GM12878 (cell line): Measurements from ENCODE around the gene TPD52L2. TPM values are rescaled to one million over a fixed set of nuclear protein-coding genes. Genes with fewer than 3 reads are reported as not detected.

ENCODE experiments used
- ATAC-seq: fragments of 200-7000 bp; cut with Tn5 transposase; 3 replicates; pipeline ENCODE4 v1.9.1; 2020; ENCODE audit warnings: mild to moderate bottlenecking, moderate library complexity
- BruUV-seq: library from RNA; stranded (reverse); fragments of 400-500 nt; replicated peaks from 2 replicates; lab custom pipeline; 2021; lab: Mats Ljungman, UMichigan
- CTCF ChIA-PET: fragments of 300-600 bp; sonication (Branson Sonifier 250); formaldehyde crosslinking; extraction: SDS; loops from one replicate; lab custom pipeline; 2021; ENCODE audit warnings: inconsistent platforms; lab: Yijun Ruan, JAX
- POLR2A ChIA-PET: fragments of 350-600 bp; formaldehyde crosslinking; extraction: SDS; loops from one replicate; lab custom pipeline; 2021; ENCODE audit warnings: inconsistent platforms; lab: Charles Lee
- RAD21 ChIA-PET: fragments of 300-600 bp; sonication (Branson Sonifier 250); formaldehyde crosslinking; loops from one replicate; lab custom pipeline; 2023; ENCODE audit warnings: antibody characterized with exemption; ENCODE audit not compliant: unreplicated experiment; lab: Charles Lee
- SMC1A ChIA-PET: fragments of 300-600 bp; sonication (Branson Sonifier 250); formaldehyde crosslinking; loops from one replicate; lab custom pipeline; 2023; ENCODE audit not compliant: unreplicated experiment, uncharacterized antibody; lab: Charles Lee
- DNase-seq: peaks from one replicate; pipeline ENCODE4 v3.0.0-alpha.2; 2011; ENCODE audit warnings: low read depth, low spot score
- FAIRE-seq: peaks from 3 replicates; lab custom pipeline; 2011; peaks lifted over from hg19 to GRCh38; lab: Jason Lieb, UNC
- H2AFZ ChIP-seq: 2 replicates; pipeline ENCODE4 v1.6.0; 2011; ENCODE audit warnings: low read depth, low read length, control low read depth; ENCODE audit not compliant: control insufficient read depth
- H3K27ac ChIP-seq: 2 replicates; pipeline ENCODE4 v1.5.1; 2011; ENCODE audit warnings: control low read depth; ENCODE audit not compliant: control insufficient read depth, insufficient read depth
- H3K27me3 ChIP-seq, 2 experiments: replicated peaks in 1 of 2; 2 replicates each; pipeline versions ENCODE4 v1.6.0 to v1.6.1; 2011; ENCODE audit warnings: low read length in 1 of 2; ENCODE audit not compliant: control insufficient read depth in 2 of 2, insufficient read depth in 2 of 2
- H3K36me3 ChIP-seq, 2 experiments: 2 replicates each; pipeline ENCODE4 v1.5.1; 2011; ENCODE audit warnings: low read length in 1 of 2; ENCODE audit not compliant: control insufficient read depth in 2 of 2, insufficient read depth in 2 of 2
- H3K4me1 ChIP-seq: 2 replicates; pipeline ENCODE4 v1.6.1; 2011; ENCODE audit warnings: mild to moderate bottlenecking, low read length, moderate library complexity, mixed read lengths; ENCODE audit not compliant: control insufficient read depth, insufficient read depth
- H3K4me2 ChIP-seq: 2 replicates; pipeline ENCODE4 v1.6.0; 2011; ENCODE audit warnings: control low read depth; ENCODE audit not compliant: control insufficient read depth, insufficient read depth
- H3K4me3 ChIP-seq: fragments of 200-600 bp; sonication (generic); 2 replicates; pipeline ENCODE4 v1.5.1; 2016
- H3K79me2 ChIP-seq: 2 replicates; pipeline ENCODE4 v1.6.0; 2011; ENCODE audit warnings: low read length; ENCODE audit not compliant: control insufficient read depth, insufficient read depth
- H3K9ac ChIP-seq: 2 replicates; pipeline ENCODE4 v1.8.0; 2011; ENCODE audit warnings: low read length, control low read depth, mixed read lengths; ENCODE audit not compliant: control insufficient read depth, insufficient read depth
- H3K9me3 ChIP-seq: replicated peaks from 3 replicates; pipeline ENCODE4 v1.5.1; 2011; ENCODE audit warnings: mild to moderate bottlenecking, low read length; ENCODE audit not compliant: control insufficient read depth, insufficient read depth
- H4K20me1 ChIP-seq: 2 replicates; pipeline ENCODE4 v1.6.0; 2011; ENCODE audit not compliant: control insufficient read depth, insufficient read depth
- EED ChIP-seq: sonication (generic); IDR thresholded peaks from 2 replicates; pipeline ENCODE4 v1.6.1; 2016; ENCODE audit warnings: antibody characterized with exemption, low read depth
- EP300 ChIP-seq, 2 experiments: fragments of 150-350 bp in 1 of 2; IDR thresholded peaks; 2 replicates each; pipeline ENCODE4 v1.6.1; 2011 to 2012; ENCODE audit warnings: low read depth in 2 of 2, low read length in 2 of 2, borderline replicate concordance in 1 of 2, improper control_type of control experiment in 1 of 2, inconsistent platforms in 1 of 2; ENCODE audit not compliant: control insufficient read depth in 1 of 2
- GATAD2B ChIP-seq: fragments of 450-650 bp; conservative IDR thresholded peaks from 2 replicates; pipeline ENCODE4 v1.6.1; 2017; ENCODE audit warnings: low read depth, mild to moderate bottlenecking, moderate library complexity
- HDGF ChIP-seq: fragments of 450-650 bp; IDR thresholded peaks from 2 replicates; pipeline ENCODE4 v1.6.1; 2016; ENCODE audit warnings: antibody characterized with exemption
- IKZF1 ChIP-seq: fragments of 450-650 bp; conservative IDR thresholded peaks from 2 replicates; pipeline ENCODE4 v1.6.1; 2017; ENCODE audit warnings: antibody characterized with exemption, mild to moderate bottlenecking
- IKZF2 ChIP-seq, 2 experiments: fragments of 450-650 bp; IDR thresholded peaks; 2 replicates each; pipeline ENCODE4 v1.6.1; 2017; ENCODE audit warnings: mild to moderate bottlenecking in 2 of 2, moderate library complexity in 2 of 2
- LARP7 ChIP-seq: fragments of 450-650 bp; IDR thresholded peaks from 2 replicates; pipeline ENCODE4 v1.6.1; 2017; ENCODE audit warnings: mild to moderate bottlenecking
- MXI1 ChIP-seq: fragments of 150-350 bp; IDR thresholded peaks from 2 replicates; pipeline ENCODE4 v1.6.1; 2011; ENCODE audit warnings: low read depth, mild to moderate bottlenecking, inconsistent platforms, low read length, improper control_type of control experiment
- NRF1 ChIP-seq: conservative IDR thresholded peaks from 2 replicates; pipeline ENCODE4 v1.6.1; 2011; ENCODE audit warnings: mild to moderate bottlenecking, low read depth, low read length, improper control_type of control experiment
- RB1 ChIP-seq: fragments of 450-650 bp; formaldehyde crosslinking; IDR thresholded peaks from 2 replicates; pipeline ENCODE4 v1.6.1; 2017; ENCODE audit warnings: mild to moderate bottlenecking, borderline replicate concordance
- RELA ChIP-seq: fragments of 450-650 bp; IDR thresholded peaks from 2 replicates; pipeline ENCODE4 v1.8.0; 2014; ENCODE audit warnings: borderline replicate concordance; ENCODE audit not compliant: partially characterized antibody
- SIX5 ChIP-seq: IDR thresholded peaks from 2 replicates; pipeline ENCODE4 v1.6.1; 2011; ENCODE audit warnings: mild to moderate bottlenecking, low read depth, low read length, moderate library complexity; ENCODE audit not compliant: severe bottlenecking
- SMAD1 ChIP-seq: fragments of 450-650 bp; IDR thresholded peaks from 2 replicates; pipeline ENCODE4 v1.6.1; 2018; ENCODE audit warnings: mild to moderate bottlenecking, low read depth; ENCODE audit not compliant: partially characterized antibody
- SPI1 ChIP-seq: IDR thresholded peaks from 2 replicates; pipeline ENCODE4 v1.6.1; 2011; ENCODE audit warnings: low read depth, mild to moderate bottlenecking, low read length, moderate library complexity, borderline replicate concordance; ENCODE audit not compliant: insufficient read depth
- SREBF1 ChIP-seq: IDR thresholded peaks from 2 replicates; pipeline ENCODE4 v1.6.1; 2012; ENCODE audit warnings: mild to moderate bottlenecking, low read length
- TAF1 ChIP-seq: IDR thresholded peaks from 2 replicates; pipeline ENCODE4 v1.6.1; 2011; ENCODE audit warnings: mild to moderate bottlenecking, low read depth, low read length, borderline replicate concordance
- ZBED1 ChIP-seq: IDR thresholded peaks from 2 replicates; pipeline ENCODE4 v1.6.1; 2016; ENCODE audit warnings: borderline replicate concordance
- WGBS: methylation state at CpG from one replicate; pipeline ENCODE4 v1.1.6; 2016; ENCODE audit warnings: low lambda C conversion rate; ENCODE audit not compliant: insufficient replicate concordance, insufficient coverage; ENCODE audit errors: missing lambda C conversion rate; 5-methylcytosine and 5-hydroxymethylcytosine counted together
- in situ Hi-C: fragments of 300-500 bp; cut with MboI; formaldehyde crosslinking; loops from 9 replicates; pipeline ENCODE4 v1.14.3; 2018; ENCODE audit warnings: mixed read lengths
- intact Hi-C: fragments of 100-400 bp; cut with micrococcal nuclease; formaldehyde crosslinking; loops from one replicate; pipeline ENCODE4 v1.14.2; 2022; ENCODE audit not compliant: unreplicated experiment
- polyA plus RNA-seq, 11 experiments: library from polyadenylated mRNA; depleted of rRNA in 4 of 11; unstranded in 6 of 11; stranded (reverse) in 5 of 11; fragments of >200 nt; fragmentation: Nextera tagmentation in 4 of 11; fragmentation: Illumina TruSeq in 1 of 11; extraction: Ambion mirVana in 4 of 11; extraction: Trizol in 1 of 11; gene quantifications; 1 replicate in 1 of 11; 2 replicates in 10 of 11; pipeline versions ENCODE4 v1.2.1 to v1.2.3, GENCODE V29; 2011 to 2016; ENCODE audit warnings: inconsistent platforms in 2 of 11, missing spikeins in 2 of 11, low read depth in 1 of 11
- total RNA-seq, 4 experiments: library from RNA; depleted of rRNA in 3 of 4; stranded (reverse); fragments of >200 nt in 3 of 4; fragmentation: Illumina TruSeq in 1 of 4; extraction: Trizol in 1 of 4; gene quantifications; 2 replicates each; pipeline versions ENCODE4 v1.2.1 to v1.2.3, GENCODE V29; 2013 to 2021
- TF ChIP-seq, protein P1 (sequence below): fragments of 450-650 bp; IDR thresholded peaks from 2 replicates; pipeline ENCODE4 v1.6.1; 2016; ENCODE audit warnings: mild to moderate bottlenecking
- TF ChIP-seq, protein P2 (sequence below): IDR thresholded peaks from 2 replicates; pipeline ENCODE4 v1.6.1; 2011; ENCODE audit warnings: mild to moderate bottlenecking, low read depth, low read length, moderate library complexity; ENCODE audit not compliant: insufficient replicate concordance
- TF ChIP-seq, protein P3 (sequence below): fragments of 450-650 bp; conservative IDR thresholded peaks from 2 replicates; pipeline ENCODE4 v1.6.1; 2017; ENCODE audit warnings: mild to moderate bottlenecking, moderate library complexity

TPD52L2 gene
- total and polyA plus RNA-seq, 10 of the 15 experiments (the other 5 are each of a cell fraction or from before 2014, with no cell fraction given) = 1.6 to 71.0 (median 46.3) TPM

DNA sequence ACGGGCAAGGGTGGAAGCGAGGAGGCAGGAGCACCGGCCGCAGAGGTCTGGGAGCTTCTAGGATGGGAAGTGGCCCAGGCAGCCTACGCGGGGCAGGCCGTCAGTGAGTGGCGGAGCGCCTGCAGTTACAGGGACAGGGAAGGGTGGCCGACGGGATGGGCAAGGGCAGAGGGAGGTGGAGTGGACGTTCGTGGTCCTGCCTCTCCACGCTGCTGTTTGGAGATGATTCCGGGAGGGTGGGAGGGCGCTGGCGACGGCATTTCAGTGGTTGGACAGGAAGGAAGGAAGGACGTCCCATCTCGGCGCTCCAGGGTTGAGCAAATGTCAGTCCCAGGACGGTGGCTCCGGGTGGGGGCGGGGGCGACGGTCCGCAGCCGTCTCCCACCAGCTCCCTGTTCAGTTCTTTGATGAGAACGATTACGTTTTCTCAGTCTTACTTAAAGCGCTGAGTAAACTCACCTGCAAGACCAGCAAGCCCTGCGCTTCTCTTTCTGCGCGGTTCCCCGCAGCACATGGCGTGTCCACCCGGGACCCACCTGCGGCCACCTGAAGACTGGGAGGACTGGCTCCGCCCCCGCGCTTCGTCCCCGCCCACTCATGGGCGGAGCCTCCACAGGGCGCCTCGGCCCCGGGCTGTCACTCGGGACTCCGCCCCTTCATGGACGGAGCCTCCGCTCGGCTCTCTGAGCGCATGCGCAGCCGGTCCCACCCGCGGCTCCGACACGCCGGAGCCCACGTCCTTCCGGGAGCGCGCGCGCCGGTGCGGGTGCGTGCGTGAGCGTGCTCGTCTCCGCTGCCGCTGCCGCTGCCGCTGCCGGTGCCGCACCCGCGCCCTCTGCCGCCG is 29.5 kb downstream of the TPD52L2 start, which contains the start of gene DNAJC5:
Gene DNAJC5, plus strand, starts transcription at position 769 of the 844 bp plus-strand sequence. CDS start 33,220 bp downstream, outside the sequence.
- H3K27me3 ChIP-seq = no peaks in the 10 kb centered on the region
- ChIA-PET CTCF (no interaction called here), SMC1A (interaction anchor here (1.4 kb wide), 1 partner anchor 29 kb away, joined by 6 read pairs; the partner anchor contains the start of gene TPD52L2), POLR2A (no interaction called here), RAD21 (interaction anchor here (1.5 kb wide), 1 partner anchor 187 kb away, joined by 3 read pairs; the partner anchor contains the start of genes ARFRP1 and ZGPAT)
- intact Hi-C loops (no loop called here), in situ Hi-C loops (no loop called here)
- peaks cover 5 to 6% of the 10 kb centered on the region in 2 experiments for H3K36me3 ChIP-seq
- peak within 1 kb of the TSS; percentile 68 for H3K9ac ChIP-seq
- H3K4me2 ChIP-seq = peak within 1 kb of the TSS; percentile 97
- H3K4me1 ChIP-seq = peaks cover 7% of the 10 kb centered on the region
- H3K79me2 ChIP-seq = peaks cover 42% of the 10 kb centered on the region
- H4K20me1 ChIP-seq = peaks cover 5% of the 10 kb centered on the region; the same call in 1 of the 2 replicates
- peak within 1 kb of the TSS; percentile 86 for H3K4me3 ChIP-seq
- DNase-seq = peak; percentile 72
- H3K9me3 ChIP-seq = no peaks in the 10 kb centered on the region
- peak; percentile 89 for ATAC-seq
- peak within 1 kb of the TSS; percentile 81 for H2AFZ ChIP-seq
- peak; percentile 86 for FAIRE-seq
- H3K27ac ChIP-seq = peak within 1 kb of the TSS; percentile 84
- 12% methylated on average over 56 of the region's 82 CpGs for WGBS
- BruUV-seq = no TSS peak
- TF ChIP-seq SMAD1 (no peak), EED (no peak), GATAD2B (peak; percentile 98), HDGF (no peak), EP300 (IDR thresholded peaks at IDR 0.05; ENCODE audit: borderline replicate concordance in 1 of 2, control insufficient read depth in 1 of 2, low read depth in 2 of 2, low read length in 2 of 2) (no peak), RB1 (0 out of 2 replicates have a peak, but pooled peaks have one; percentile 33), SREBF1 (no peak), IKZF1 (peak; percentile 83), RELA (peak; percentile 46), MXI1 (peak; percentile 50; the same call in 1 of the 2 replicates), SIX5 (peak; percentile 15), SPI1 (no peak), TAF1 (no peak), ZBED1 (no peak), LARP7 (0 out of 2 replicates have a peak, but pooled peaks have one; percentile 40), IKZF2 (IDR thresholded peaks at IDR 0.05) (no peak), NRF1 (peak; percentile 93)
- TF ChIP-seq, protein P1, sequence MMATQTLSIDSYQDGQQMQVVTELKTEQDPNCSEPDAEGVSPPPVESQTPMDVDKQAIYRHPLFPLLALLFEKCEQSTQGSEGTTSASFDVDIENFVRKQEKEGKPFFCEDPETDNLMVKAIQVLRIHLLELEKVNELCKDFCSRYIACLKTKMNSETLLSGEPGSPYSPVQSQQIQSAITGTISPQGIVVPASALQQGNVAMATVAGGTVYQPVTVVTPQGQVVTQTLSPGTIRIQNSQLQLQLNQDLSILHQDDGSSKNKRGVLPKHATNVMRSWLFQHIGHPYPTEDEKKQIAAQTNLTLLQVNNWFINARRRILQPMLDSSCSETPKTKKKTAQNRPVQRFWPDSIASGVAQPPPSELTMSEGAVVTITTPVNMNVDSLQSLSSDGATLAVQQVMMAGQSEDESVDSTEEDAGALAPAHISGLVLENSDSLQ = peak; percentile 95
- TF ChIP-seq, protein P2, sequence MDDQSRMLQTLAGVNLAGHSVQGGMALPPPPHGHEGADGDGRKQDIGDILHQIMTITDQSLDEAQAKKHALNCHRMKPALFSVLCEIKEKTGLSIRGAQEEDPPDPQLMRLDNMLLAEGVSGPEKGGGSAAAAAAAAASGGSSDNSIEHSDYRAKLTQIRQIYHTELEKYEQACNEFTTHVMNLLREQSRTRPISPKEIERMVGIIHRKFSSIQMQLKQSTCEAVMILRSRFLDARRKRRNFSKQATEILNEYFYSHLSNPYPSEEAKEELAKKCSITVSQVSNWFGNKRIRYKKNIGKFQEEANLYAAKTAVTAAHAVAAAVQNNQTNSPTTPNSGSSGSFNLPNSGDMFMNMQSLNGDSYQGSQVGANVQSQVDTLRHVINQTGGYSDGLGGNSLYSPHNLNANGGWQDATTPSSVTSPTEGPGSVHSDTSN = peak; percentile 86
- TF ChIP-seq, protein P3, sequence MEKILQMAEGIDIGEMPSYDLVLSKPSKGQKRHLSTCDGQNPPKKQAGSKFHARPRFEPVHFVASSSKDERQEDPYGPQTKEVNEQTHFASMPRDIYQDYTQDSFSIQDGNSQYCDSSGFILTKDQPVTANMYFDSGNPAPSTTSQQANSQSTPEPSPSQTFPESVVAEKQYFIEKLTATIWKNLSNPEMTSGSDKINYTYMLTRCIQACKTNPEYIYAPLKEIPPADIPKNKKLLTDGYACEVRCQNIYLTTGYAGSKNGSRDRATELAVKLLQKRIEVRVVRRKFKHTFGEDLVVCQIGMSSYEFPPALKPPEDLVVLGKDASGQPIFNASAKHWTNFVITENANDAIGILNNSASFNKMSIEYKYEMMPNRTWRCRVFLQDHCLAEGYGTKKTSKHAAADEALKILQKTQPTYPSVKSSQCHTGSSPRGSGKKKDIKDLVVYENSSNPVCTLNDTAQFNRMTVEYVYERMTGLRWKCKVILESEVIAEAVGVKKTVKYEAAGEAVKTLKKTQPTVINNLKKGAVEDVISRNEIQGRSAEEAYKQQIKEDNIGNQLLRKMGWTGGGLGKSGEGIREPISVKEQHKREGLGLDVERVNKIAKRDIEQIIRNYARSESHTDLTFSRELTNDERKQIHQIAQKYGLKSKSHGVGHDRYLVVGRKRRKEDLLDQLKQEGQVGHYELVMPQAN = 0 out of 2 replicates have a peak, but pooled peaks have one; percentile 18
